Suprapubic skin (tissue), 3 donors: ENCODE measurements around the gene RMDN2.

Source experiments
- CTCF ChIP-seq, 2 donors: fragments of 200-600 bp in 1 of 2; fragments of 450-650 bp in 1 of 2; sonication (generic) in 1 of 2; IDR thresholded peaks; one replicate each; pipeline ENCODE4 v1.5.1; 2016 to 2019; ENCODE audit warnings: antibody characterized with exemption in 2 of 2, mild to moderate bottlenecking in 1 of 2, moderate library complexity in 1 of 2
- EP300 ChIP-seq: sonication (generic); formaldehyde crosslinking; IDR thresholded peaks from one replicate; pipeline ENCODE4 v1.6.1; 2017; ENCODE audit warnings: antibody characterized with exemption
- POLR2A ChIP-seq, 2 donors: fragments of 450-650 bp; IDR thresholded peaks; one replicate each; pipeline ENCODE4 v1.6.1; 2017; ENCODE audit warnings: antibody characterized with exemption in 2 of 2, mild to moderate bottlenecking in 2 of 2, moderate library complexity in 2 of 2

GRCh38 chr2:37875403-37875906 lies 49.6 kb upstream of the RMDN2 start:
- TF ChIP-seq POLR2A (IDR thresholded peaks at IDR 0.05): no peak
- TF ChIP-seq CTCF (IDR thresholded peaks at IDR 0.05): no peak
- no peak for TF ChIP-seq EP300
